Measurements from ENCODE around the gene ZNF253.

ZNF253 gene

DNA sequence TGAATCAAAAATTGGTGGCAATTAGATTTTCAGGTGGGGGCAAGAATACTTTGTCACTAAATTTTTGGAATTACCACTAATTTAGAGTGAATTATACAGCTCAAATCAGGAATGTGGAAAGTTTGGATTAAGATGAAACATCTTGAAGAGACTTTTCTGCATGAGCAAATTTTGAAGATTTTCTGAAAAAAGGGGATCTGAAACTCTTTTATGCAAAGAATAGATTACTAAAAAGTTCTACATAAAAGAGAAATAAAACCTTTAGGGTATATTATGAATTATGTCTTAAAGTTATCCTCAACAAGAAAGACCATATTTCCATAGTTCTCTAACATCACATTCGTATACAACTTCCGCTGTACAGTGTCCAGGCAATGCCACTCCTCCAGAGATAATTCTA is 71.7 kb downstream of the ZNF253 start:
- Histone ChIP-seq H4K20me1 (ENCODE audit: insufficient read depth, low read length) (no peaks in the 10 kb centered on the region), H3K9me3 (ENCODE audit: insufficient read depth, low read length) (peaks cover 41% of the 10 kb centered on the region), H2AFZ (ENCODE audit: low read depth, low read length) (no peak overlapping the region), H3K4me3 (ENCODE audit: low read length) (no peak overlapping the region), H3K4me2 (ENCODE audit: low read length) (no peak overlapping the region), H3K4me1 (ENCODE audit: low read length) (peaks cover 6% of the 10 kb centered on the region; the same call in 1 of the 2 replicates), H3K27me3 (ENCODE audit: low read depth, low read length) (no peaks in the 10 kb centered on the region), H3K79me2 (ENCODE audit: low read length) (no peaks in the 10 kb centered on the region), H3K36me3 (replicated peaks; ENCODE audit: low read depth, low read length) (peaks cover 37% of the 10 kb centered on the region), H3K9ac (ENCODE audit: low read length) (no peak overlapping the region), H3K27ac (ENCODE audit: low read length) (no peak overlapping the region)
- no peak for TF ChIP-seq EZH2phosphoT487 (IDR thresholded peaks at IDR 0.05; ENCODE audit: low read depth)
- TF ChIP-seq, protein P1, sequence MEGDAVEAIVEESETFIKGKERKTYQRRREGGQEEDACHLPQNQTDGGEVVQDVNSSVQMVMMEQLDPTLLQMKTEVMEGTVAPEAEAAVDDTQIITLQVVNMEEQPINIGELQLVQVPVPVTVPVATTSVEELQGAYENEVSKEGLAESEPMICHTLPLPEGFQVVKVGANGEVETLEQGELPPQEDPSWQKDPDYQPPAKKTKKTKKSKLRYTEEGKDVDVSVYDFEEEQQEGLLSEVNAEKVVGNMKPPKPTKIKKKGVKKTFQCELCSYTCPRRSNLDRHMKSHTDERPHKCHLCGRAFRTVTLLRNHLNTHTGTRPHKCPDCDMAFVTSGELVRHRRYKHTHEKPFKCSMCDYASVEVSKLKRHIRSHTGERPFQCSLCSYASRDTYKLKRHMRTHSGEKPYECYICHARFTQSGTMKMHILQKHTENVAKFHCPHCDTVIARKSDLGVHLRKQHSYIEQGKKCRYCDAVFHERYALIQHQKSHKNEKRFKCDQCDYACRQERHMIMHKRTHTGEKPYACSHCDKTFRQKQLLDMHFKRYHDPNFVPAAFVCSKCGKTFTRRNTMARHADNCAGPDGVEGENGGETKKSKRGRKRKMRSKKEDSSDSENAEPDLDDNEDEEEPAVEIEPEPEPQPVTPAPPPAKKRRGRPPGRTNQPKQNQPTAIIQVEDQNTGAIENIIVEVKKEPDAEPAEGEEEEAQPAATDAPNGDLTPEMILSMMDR (IDR thresholded peaks at IDR 0.05; ENCODE audit: low read depth, low read length): no peak

DNA sequence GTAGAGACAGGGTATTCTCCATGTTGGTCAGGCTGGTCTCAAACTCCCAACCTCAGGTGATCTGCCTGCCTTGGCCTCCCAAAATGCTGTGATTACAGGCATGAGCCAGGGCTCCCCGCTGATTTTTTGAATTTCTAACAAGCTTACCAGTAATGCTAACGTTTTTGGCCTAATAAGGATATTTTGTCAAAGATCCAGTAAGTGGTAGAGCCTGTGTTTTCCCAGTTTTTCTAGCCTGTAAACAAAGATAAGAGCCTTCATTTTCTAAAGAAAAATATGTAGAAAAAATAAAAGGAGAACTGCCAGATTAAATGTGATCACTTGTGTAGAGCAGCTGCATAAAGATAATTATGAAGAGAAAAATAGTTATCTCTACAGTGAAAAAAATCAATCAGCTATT is 72.8 kb downstream of the ZNF253 start:
- H3K27ac ChIP-seq (ENCODE audit: low read length): no peak overlapping the region
- no peaks in the 10 kb centered on the region for H3K27me3 ChIP-seq (ENCODE audit: low read depth, low read length)
- H4K20me1 ChIP-seq (ENCODE audit: insufficient read depth, low read length): no peaks in the 10 kb centered on the region
- no peaks in the 10 kb centered on the region for H3K79me2 ChIP-seq (ENCODE audit: low read length)
- peaks cover 6% of the 10 kb centered on the region; the same call in 1 of the 2 replicates for H3K4me1 ChIP-seq (ENCODE audit: low read length)
- no peak overlapping the region for H3K9ac ChIP-seq (ENCODE audit: low read length)
- peaks cover 26% of the 10 kb centered on the region for H3K36me3 ChIP-seq (replicated peaks; ENCODE audit: low read depth, low read length)
- no peak overlapping the region for H2AFZ ChIP-seq (ENCODE audit: low read depth, low read length)
- H3K9me3 ChIP-seq (ENCODE audit: insufficient read depth, low read length): peaks cover 31% of the 10 kb centered on the region
- TF ChIP-seq, protein P1 (IDR thresholded peaks at IDR 0.05; ENCODE audit: low read depth, low read length): no peak
- TF ChIP-seq EZH2phosphoT487 (IDR thresholded peaks at IDR 0.05; ENCODE audit: low read depth): no peak
- H3K4me2 ChIP-seq (ENCODE audit: low read length): no peak overlapping the region
- H3K4me3 ChIP-seq (ENCODE audit: low read length): no peak overlapping the region

DNA sequence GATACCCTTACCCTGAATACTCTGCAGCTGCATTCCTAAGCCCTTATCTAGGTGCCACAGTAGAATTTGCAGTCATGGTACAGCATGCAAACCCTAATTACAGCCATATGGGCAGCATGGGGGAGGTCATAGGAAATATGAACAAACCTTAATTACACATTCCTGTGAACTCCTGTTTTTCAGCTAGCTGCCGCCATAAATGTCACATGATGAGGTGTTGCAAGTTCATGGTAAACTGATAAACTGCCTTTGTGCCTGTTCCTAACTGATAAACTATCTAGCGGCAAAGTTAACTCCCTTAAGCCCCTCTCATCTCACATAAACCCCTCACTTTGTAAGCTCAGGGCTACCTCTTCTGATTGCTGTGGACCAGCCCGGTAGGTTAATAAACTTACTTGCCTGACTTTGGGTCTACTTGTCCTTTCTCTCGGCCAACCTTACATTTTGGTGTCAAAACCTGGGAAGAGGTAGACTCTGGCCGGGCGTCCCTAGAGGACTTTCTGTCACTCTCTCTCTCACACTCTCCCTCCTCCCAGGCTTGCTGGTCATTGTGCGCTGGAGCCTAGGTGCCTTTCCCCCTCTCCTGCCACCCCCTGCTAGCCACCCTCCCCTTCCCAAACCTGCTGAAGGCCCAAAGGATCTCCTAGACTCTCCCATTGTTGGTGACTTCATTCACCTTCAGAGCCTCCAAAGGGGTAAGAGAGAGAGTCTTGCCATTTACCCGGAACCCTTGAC is 78.3 kb downstream of the ZNF253 start:
- Histone ChIP-seq H3K27me3 (ENCODE audit: low read depth, low read length) (no peaks in the 10 kb centered on the region), H3K27ac (ENCODE audit: low read length) (no peak overlapping the region), H3K9ac (ENCODE audit: low read length) (no peak overlapping the region), H3K4me3 (ENCODE audit: low read length) (no peak overlapping the region), H3K79me2 (ENCODE audit: low read length) (no peaks in the 10 kb centered on the region), H2AFZ (ENCODE audit: low read depth, low read length) (no peak overlapping the region), H3K4me2 (ENCODE audit: low read length) (no peak overlapping the region), H3K4me1 (ENCODE audit: low read length) (no peaks in the 10 kb centered on the region), H4K20me1 (ENCODE audit: insufficient read depth, low read length) (no peaks in the 10 kb centered on the region), H3K36me3 (replicated peaks; ENCODE audit: low read depth, low read length) (no peaks in the 10 kb centered on the region), H3K9me3 (ENCODE audit: insufficient read depth, low read length) (peaks cover 6% of the 10 kb centered on the region)
- TF ChIP-seq, protein P1 (IDR thresholded peaks at IDR 0.05; ENCODE audit: low read depth, low read length): no peak
- no peak for TF ChIP-seq EZH2phosphoT487 (IDR thresholded peaks at IDR 0.05; ENCODE audit: low read depth)

Data from OCI-LY3 (cell line).